ENCODE measurements around the gene TOMM40L. TPM values are rescaled to one million over a fixed set of nuclear protein-coding genes. Genes with fewer than 3 reads are reported as not detected.

Gene TOMM40L
- total RNA-seq, 3 donors from 2014 or later = 6.9 to 9.4 (median 8.2) TPM

DNA sequence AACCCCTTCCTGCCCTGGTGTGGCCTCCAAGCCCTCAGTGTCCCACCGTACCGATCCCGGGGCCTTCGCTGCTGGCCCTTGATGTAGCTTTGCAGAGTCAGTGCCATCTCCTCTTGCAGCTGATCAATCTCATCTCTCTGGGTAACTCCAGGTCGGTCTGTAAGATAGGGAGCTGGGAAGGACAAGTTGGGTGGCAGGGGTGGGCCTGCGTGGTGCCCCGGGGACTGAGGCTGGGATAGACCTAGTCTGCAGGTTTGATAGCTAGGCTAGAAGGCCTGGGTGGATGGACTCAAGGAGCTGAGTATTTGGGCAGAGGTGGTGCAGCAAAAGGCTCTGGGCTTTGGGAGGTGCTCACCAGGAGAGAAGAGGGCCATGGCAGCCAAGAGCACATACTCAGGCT is 4.9 kb downstream of the TOMM40L start:
- intact Hi-C loops (cut with DNase I; ENCODE audit: low total_unique reads) = no loop called here
- Histone ChIP-seq H3K27ac (no peak overlapping the region), H3K4me1 (peaks cover 0 to 7% of the 10 kb centered on the region in 2 donors), H3K36me3 (no peaks in the 10 kb centered on the region), H3K9me3 (no peaks in the 10 kb centered on the region), H3K4me3 (no peak overlapping the region), H3K27me3 (no peaks in the 10 kb centered on the region)
- no peak for TF ChIP-seq POLR2A (IDR thresholded peaks at IDR 0.05)
- DNase-seq (ENCODE audit: low spot score in 2 of 2) = no peak

DNA sequence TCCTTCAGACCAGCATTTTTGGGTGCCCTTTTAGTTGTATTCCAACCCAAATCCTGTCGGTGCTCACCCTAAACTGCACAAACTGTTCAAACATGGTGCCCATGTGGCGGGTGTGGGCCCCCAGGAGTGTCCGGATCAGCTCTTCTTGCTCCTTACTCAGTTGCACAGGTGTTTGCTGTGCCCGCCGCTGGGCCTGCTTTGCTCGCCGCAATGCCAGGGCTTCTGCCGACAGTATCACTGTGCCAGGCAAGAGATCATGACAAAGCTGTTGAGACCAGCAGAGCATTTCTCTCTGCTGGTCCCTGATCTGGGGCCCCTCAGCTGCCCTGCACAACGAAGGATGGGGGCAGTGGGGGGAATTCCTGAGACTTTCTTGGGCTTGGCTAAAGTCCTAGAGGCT is 7.2 kb downstream of the TOMM40L start:
- Histone ChIP-seq H3K4me3 (no peak overlapping the region), H3K4me1 (no peaks in the 10 kb centered on the region), H3K9me3 (no peaks in the 10 kb centered on the region), H3K36me3 (no peaks in the 10 kb centered on the region), H3K27me3 (no peaks in the 10 kb centered on the region), H3K27ac (no peak overlapping the region)
- no peak for DNase-seq (ENCODE audit: low spot score in 2 of 2)
- TF ChIP-seq, protein P1, sequence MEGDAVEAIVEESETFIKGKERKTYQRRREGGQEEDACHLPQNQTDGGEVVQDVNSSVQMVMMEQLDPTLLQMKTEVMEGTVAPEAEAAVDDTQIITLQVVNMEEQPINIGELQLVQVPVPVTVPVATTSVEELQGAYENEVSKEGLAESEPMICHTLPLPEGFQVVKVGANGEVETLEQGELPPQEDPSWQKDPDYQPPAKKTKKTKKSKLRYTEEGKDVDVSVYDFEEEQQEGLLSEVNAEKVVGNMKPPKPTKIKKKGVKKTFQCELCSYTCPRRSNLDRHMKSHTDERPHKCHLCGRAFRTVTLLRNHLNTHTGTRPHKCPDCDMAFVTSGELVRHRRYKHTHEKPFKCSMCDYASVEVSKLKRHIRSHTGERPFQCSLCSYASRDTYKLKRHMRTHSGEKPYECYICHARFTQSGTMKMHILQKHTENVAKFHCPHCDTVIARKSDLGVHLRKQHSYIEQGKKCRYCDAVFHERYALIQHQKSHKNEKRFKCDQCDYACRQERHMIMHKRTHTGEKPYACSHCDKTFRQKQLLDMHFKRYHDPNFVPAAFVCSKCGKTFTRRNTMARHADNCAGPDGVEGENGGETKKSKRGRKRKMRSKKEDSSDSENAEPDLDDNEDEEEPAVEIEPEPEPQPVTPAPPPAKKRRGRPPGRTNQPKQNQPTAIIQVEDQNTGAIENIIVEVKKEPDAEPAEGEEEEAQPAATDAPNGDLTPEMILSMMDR (IDR thresholded peaks at IDR 0.05) = no peak
- TF ChIP-seq POLR2AphosphoS5 (IDR thresholded peaks at IDR 0.05) = no peak
- intact Hi-C loops (cut with DNase I; ENCODE audit: low total_unique reads) = no loop called here

DNA sequence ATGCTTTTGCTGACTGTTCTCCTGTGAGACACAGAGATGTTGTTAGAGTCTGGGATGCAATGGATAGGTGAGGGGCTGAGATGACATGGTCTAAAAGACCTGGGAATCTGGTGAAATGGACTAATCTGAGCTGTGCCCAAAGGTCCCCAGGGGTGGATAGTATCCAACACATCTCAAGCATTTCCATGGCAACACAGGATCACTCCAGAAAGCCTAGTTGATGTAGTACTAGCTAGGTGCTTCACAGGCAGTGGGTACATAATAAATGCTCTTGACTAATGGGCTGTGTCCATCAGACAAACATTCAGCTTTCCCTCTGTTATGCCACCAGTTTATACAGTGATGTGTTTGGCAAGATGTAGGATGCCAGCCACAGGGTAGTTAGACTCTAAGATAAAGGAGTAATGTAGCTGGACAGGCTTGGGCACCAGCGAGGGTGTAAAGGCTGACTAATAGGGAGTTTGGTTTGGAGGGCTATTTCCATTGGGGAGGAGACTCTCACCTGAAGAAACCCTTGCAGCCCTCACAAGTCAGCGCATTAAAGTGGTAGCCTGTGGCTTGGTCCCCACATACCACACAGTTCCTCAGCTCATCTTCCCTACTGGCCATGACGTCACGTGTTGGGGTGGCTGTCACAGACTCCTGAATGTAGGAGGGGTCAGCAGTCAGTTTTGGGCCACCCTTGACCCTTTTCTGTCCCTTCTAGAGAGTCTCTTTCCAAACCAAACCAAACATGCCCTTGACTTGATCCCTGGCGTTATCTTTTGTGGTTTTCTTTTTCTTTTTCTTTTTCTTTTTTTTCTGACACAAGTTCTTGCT is 10.3 kb downstream of the TOMM40L start:
- no peak for TF ChIP-seq POLR2A (IDR thresholded peaks at IDR 0.05)
- TF ChIP-seq POLR2AphosphoS5 (IDR thresholded peaks at IDR 0.05) = no peak
- TF ChIP-seq, protein P1 (IDR thresholded peaks at IDR 0.05) = no peak
- H3K36me3 ChIP-seq = no peaks in the 10 kb centered on the region
- intact Hi-C loops (cut with DNase I; ENCODE audit: low total_unique reads) = no loop called here
- no peak overlapping the region for H3K27ac ChIP-seq
- H3K4me1 ChIP-seq = no peaks in the 10 kb centered on the region
- no peak for DNase-seq (ENCODE audit: low spot score in 2 of 2)
- no peak overlapping the region for H3K4me3 ChIP-seq
- no peaks in the 10 kb centered on the region for H3K27me3 ChIP-seq
- H3K9me3 ChIP-seq = no peaks in the 10 kb centered on the region

DNA sequence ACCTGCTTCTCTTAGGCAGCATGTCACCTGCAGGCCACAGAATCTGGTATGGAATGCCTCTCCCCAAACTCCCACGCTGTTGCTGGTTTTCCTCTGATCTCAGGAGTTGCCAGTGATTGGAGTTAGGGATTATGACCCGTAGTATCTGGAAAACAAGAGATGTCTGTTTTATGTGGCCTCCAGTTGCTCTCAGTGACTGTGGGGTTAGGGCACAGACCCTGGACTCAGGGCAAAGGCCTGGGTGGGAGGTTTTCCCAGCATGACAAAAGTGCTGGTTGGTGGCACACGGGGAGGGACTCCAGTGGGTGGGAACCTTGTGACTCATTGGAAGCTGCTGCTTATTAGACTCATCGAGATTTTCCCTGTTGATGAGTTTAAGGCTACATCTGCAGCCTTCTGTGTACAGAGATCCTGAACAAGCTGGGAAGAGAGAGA is 12.2 kb downstream of the TOMM40L start, which contains the start of gene NR1I3:
TSS of gene NR1I3 (minus strand) at position 165 of the 435 bp plus-strand sequence. CDS start 1,638 bp downstream, outside the sequence.
- Histone ChIP-seq H3K27ac (no peak within 1 kb of the TSS), H3K4me1 (no peaks in the 10 kb centered on the region), H3K27me3 (no peaks in the 10 kb centered on the region), H3K36me3 (no peaks in the 10 kb centered on the region), H3K9me3 (no peaks in the 10 kb centered on the region), H3K4me3 (no peak within 1 kb of the TSS)
- intact Hi-C loops (cut with DNase I; ENCODE audit: low total_unique reads) = no loop called here
- TF ChIP-seq, protein P1 (IDR thresholded peaks at IDR 0.05) = no peak
- no peak for TF ChIP-seq POLR2AphosphoS5 (IDR thresholded peaks at IDR 0.05)
- TF ChIP-seq POLR2A (IDR thresholded peaks at IDR 0.05) = no peak
- DNase-seq (ENCODE audit: low spot score in 2 of 2) = no peak

DNA sequence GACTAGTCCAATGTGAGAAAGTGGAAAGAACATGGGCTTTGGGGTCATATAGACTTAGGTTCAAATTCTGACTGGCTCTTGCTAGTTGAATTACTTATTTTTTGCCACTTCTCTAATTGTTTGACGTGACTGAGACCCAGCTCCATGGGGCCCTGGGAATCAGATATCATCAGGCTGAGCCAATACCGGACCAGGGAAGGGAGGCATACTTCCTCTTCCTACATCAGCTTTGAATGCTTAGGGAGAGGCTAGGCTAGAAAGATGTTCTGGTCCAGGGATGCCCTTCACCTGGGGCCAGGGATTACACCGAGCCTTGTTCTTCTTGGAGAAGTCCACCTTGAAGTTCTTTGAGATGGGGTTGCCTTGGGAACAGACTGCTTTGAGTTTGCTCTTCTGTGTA is 15.8 kb downstream of the TOMM40L start:
- Histone ChIP-seq H3K27me3 (no peaks in the 10 kb centered on the region), H3K36me3 (no peaks in the 10 kb centered on the region), H3K9me3 (no peaks in the 10 kb centered on the region), H3K4me1 (no peaks in the 10 kb centered on the region), H3K4me3 (no peak overlapping the region), H3K27ac (no peak overlapping the region)
- DNase-seq (ENCODE audit: low spot score in 2 of 2) = no peak
- intact Hi-C loops (cut with DNase I; ENCODE audit: low total_unique reads) = no loop called here
- no peak for TF ChIP-seq POLR2AphosphoS5 (IDR thresholded peaks at IDR 0.05)
- no peak for TF ChIP-seq POLR2A (IDR thresholded peaks at IDR 0.05)
- TF ChIP-seq, protein P1 (IDR thresholded peaks at IDR 0.05) = no peak

Measured in breast epithelium (tissue), 4 donors.